Endothelial cell of umbilical vein (primary cell): Measurements from ENCODE around the gene MAGI1. TPM values are rescaled to one million over a fixed set of nuclear protein-coding genes. Genes with fewer than 3 reads are reported as not detected.

Experiments
- BruUV-seq: library from RNA; stranded (reverse); fragments of 400-500 nt; replicated peaks from 2 replicates; lab custom pipeline; 2021; lab: Mats Ljungman, UMichigan
- CTCF ChIA-PET: fragments of 300-600, 350-600 bp; sonication (Branson Sonifier 250); formaldehyde crosslinking; loops from one replicate; lab custom pipeline; 2021; ENCODE audit warnings: antibody characterized with exemption, inconsistent platforms; lab: Charles Lee
- POLR2A ChIA-PET: fragments of 300-600, 350-600 bp; sonication (Branson Sonifier 250); formaldehyde crosslinking; loops from one replicate; lab custom pipeline; 2021; ENCODE audit warnings: antibody characterized with exemption, inconsistent platforms; lab: Charles Lee
- DNase-seq: peaks from one replicate; pipeline ENCODE4 v3.0.0-alpha.2; 2011; ENCODE audit warnings: low read depth, low spot score
- FAIRE-seq: peaks from 2 replicates; lab custom pipeline; 2011; peaks lifted over from hg19 to GRCh38; lab: Jason Lieb, UNC
- H2AFZ ChIP-seq: 2 replicates; pipeline ENCODE4 v1.6.0; 2012; ENCODE audit warnings: low read depth, low read length, control low read depth, inconsistent platforms
- H3K27ac ChIP-seq: 2 replicates; pipeline ENCODE4 v1.5.1; 2011; ENCODE audit warnings: low read depth, mild to moderate bottlenecking, control low read depth, low read length, moderate library complexity; ENCODE audit not compliant: insufficient read depth
- H3K27me3 ChIP-seq, 2 experiments: 2 replicates each; pipeline versions ENCODE4 v1.6.0 to v1.6.1; 2011; ENCODE audit warnings: low read length in 2 of 2, mixed read lengths in 1 of 2; ENCODE audit not compliant: control insufficient read depth in 2 of 2, insufficient read depth in 2 of 2
- H3K36me3 ChIP-seq, 2 experiments: 2 replicates in 1 of 2; 3 replicates in 1 of 2; pipeline ENCODE4 v1.5.1; 2011; ENCODE audit warnings: low read length in 2 of 2, mild to moderate bottlenecking in 1 of 2, moderate library complexity in 1 of 2; ENCODE audit not compliant: control insufficient read depth in 2 of 2, insufficient read depth in 2 of 2; ENCODE audit errors: extremely low read depth in 1 of 2
- H3K4me1 ChIP-seq: 3 replicates; pipeline ENCODE4 v1.5.1; 2011; ENCODE audit warnings: mild to moderate bottlenecking, low read length; ENCODE audit not compliant: control insufficient read depth, insufficient read depth; ENCODE audit errors: extremely low read depth
- H3K4me2 ChIP-seq: 2 replicates; pipeline ENCODE4 v1.6.1; 2011; ENCODE audit warnings: low read length, control low read depth, mixed read lengths; ENCODE audit not compliant: insufficient read depth
- H3K4me3 ChIP-seq, 3 experiments: fragments of 200-600 bp in 1 of 3; sonication (generic), shearing (Covaris generic) in 1 of 3; replicated peaks in 1 of 3; 2 replicates each; pipeline ENCODE4 v1.5.1; 2011 to 2016; ENCODE audit warnings: control low read depth in 3 of 3, low read length in 3 of 3, mild to moderate bottlenecking in 2 of 3, inconsistent platforms in 1 of 3, low read depth in 1 of 3, moderate library complexity in 1 of 3; ENCODE audit not compliant: insufficient read depth in 1 of 3
- H3K79me2 ChIP-seq: 2 replicates; pipeline ENCODE4 v1.6.0; 2012; ENCODE audit warnings: low read length, inconsistent platforms; ENCODE audit not compliant: control insufficient read depth, insufficient read depth
- H3K9ac ChIP-seq: replicated peaks from 2 replicates; pipeline ENCODE3; 2011; ENCODE audit warnings: low read length, control low read depth; ENCODE audit not compliant: insufficient read depth; ENCODE audit errors: extremely low read depth
- H3K9me1 ChIP-seq: replicated peaks from 3 replicates; pipeline ENCODE4 v1.6.0; 2011; ENCODE audit warnings: mild to moderate bottlenecking, low read length; ENCODE audit not compliant: control insufficient read depth, insufficient read depth; ENCODE audit errors: extremely low read depth
- H3K9me3 ChIP-seq: replicated peaks from 2 replicates; pipeline ENCODE4 v1.5.1; 2012; ENCODE audit warnings: low read length, inconsistent platforms; ENCODE audit not compliant: control insufficient read depth, insufficient read depth
- H4K20me1 ChIP-seq: replicated peaks from 2 replicates; pipeline ENCODE3; 2011; ENCODE audit warnings: mild to moderate bottlenecking, low read length; ENCODE audit not compliant: control insufficient read depth, insufficient read depth; ENCODE audit errors: extremely low read depth
- CTCF ChIP-seq, 2 donors: IDR thresholded peaks; 1 replicate in 1 of 2; 2 replicates in 1 of 2; pipeline ENCODE4 v1.5.1; 2011; ENCODE audit warnings: low read length in 2 of 2, mild to moderate bottlenecking in 2 of 2, moderate library complexity in 2 of 2, control low read depth in 1 of 2, inconsistent platforms in 1 of 2, low read depth in 1 of 2; ENCODE audit not compliant: insufficient read depth in 1 of 2; ENCODE audit errors: extremely low read depth in 1 of 2
- FOS ChIP-seq: IDR thresholded peaks from 2 replicates; pipeline ENCODE4 v1.6.1; 2011; ENCODE audit warnings: mild to moderate bottlenecking, low read length, moderate library complexity, borderline replicate concordance; ENCODE audit not compliant: insufficient read depth
- GATA2 ChIP-seq: IDR thresholded peaks from 2 replicates; pipeline ENCODE4 v1.7.0; 2011; ENCODE audit warnings: low read depth, mild to moderate bottlenecking, moderate library complexity, mixed read lengths, low read length; ENCODE audit not compliant: insufficient read length, insufficient read depth
- JUN ChIP-seq: IDR thresholded peaks from 2 replicates; pipeline ENCODE4 v1.6.1; 2011; ENCODE audit warnings: borderline replicate concordance, low read depth; ENCODE audit not compliant: insufficient read length, insufficient read depth
- MAX ChIP-seq: IDR thresholded peaks from 2 replicates; pipeline ENCODE4 v1.6.1; 2011; ENCODE audit not compliant: insufficient read depth, insufficient read length
- POLR2A ChIP-seq: IDR thresholded peaks from 2 replicates; pipeline ENCODE4 v1.6.1; 2012; ENCODE audit warnings: low read depth, mild to moderate bottlenecking, control low read depth, low read length
- POLR2AphosphoS5 ChIP-seq: IDR thresholded peaks from 2 replicates; pipeline ENCODE4 v1.6.1; 2012; ENCODE audit warnings: low read depth, mild to moderate bottlenecking, control low read depth, low read length, moderate library complexity; ENCODE audit not compliant: insufficient read depth
- dilution Hi-C: fragments of 300-500 bp; cut with MboI; formaldehyde crosslinking; loops from one replicate; pipeline ENCODE4 v1.15.0; 2019; ENCODE audit warnings: low sequenced_read_pairs; ENCODE audit not compliant: extremely low pct_ligation_motif_present
- intact Hi-C: fragments of 100-400 bp; cut with micrococcal nuclease; formaldehyde crosslinking; loops from one replicate; pipeline ENCODE4 v1.10.0; 2022
- polyA plus RNA-seq, 4 experiments: library from polyadenylated mRNA; depleted of rRNA in 3 of 4; stranded (reverse) in 3 of 4; unstranded in 1 of 4; fragments of >200 nt; gene quantifications; 2 replicates each; pipeline versions ENCODE4 v1.2.1 to v1.2.3, GENCODE V29; 2011 to 2012; ENCODE audit warnings: missing spikeins in 1 of 4
- total RNA-seq: library from RNA; stranded (reverse); gene quantifications from 2 replicates; pipeline ENCODE4 v1.2.3, GENCODE V29; 2021

The MAGI1 gene
- total and polyA plus RNA-seq, 2 donors (not counting 3 experiments of a cell fraction or from before 2014, with no cell fraction given), result 10.1 to 47.9 TPM

- CTCF ChIA-PET, result no interaction called here
- H3K4me1 ChIP-seq, result peaks cover 4% of the 10 kb centered on the region
- H3K9ac ChIP-seq, result no peak overlapping the region
- H3K4me2 ChIP-seq, result no peak overlapping the region
- no peaks in the 10 kb centered on the region for H3K9me3 ChIP-seq
- POLR2A ChIA-PET, result no interaction called here
- BruUV-seq, result no TSS peak
- H3K27ac ChIP-seq, result no peak overlapping the region
- H3K79me2 ChIP-seq, result no peaks in the 10 kb centered on the region
- no peak for DNase-seq
- H2AFZ ChIP-seq, result no peak overlapping the region
- intact Hi-C loops (no loop called here), dilution Hi-C loops (no loop called here)
- FAIRE-seq, result no peak
- H3K36me3 ChIP-seq, result no peaks in the 10 kb centered on the region
- H4K20me1 ChIP-seq, result no peaks in the 10 kb centered on the region
- TF ChIP-seq POLR2A (no peak), MAX (no peak), POLR2AphosphoS5 (no peak), JUN (no peak), GATA2 (no peak), CTCF (IDR thresholded peaks at IDR 0.05; ENCODE audit: extremely low read depth in 1 of 2, insufficient read depth in 1 of 2, low read depth in 1 of 2, low read length in 2 of 2) (no peak), FOS (no peak)
- H3K27me3 ChIP-seq, result peaks cover 18 to 23% of the 10 kb centered on the region in 2 experiments
- no peaks in the 10 kb centered on the region for H3K9me1 ChIP-seq
- H3K4me3 ChIP-seq, result no peak overlapping the region
Measured at GRCh38 chr3:65597952-65598413, 440.7 kb downstream of the MAGI1 start.
